ENCODE results near the gene DAND5. TPM values are rescaled to one million over a fixed set of nuclear protein-coding genes. Genes with fewer than 3 reads are reported as not detected.

The DAND5 gene
- total and polyA plus RNA-seq, 9 of the 15 experiments (the other 6 are each of a cell fraction or from before 2014, with no cell fraction given), result 0.22 to 0.83 (median 0.60) TPM

DNA sequence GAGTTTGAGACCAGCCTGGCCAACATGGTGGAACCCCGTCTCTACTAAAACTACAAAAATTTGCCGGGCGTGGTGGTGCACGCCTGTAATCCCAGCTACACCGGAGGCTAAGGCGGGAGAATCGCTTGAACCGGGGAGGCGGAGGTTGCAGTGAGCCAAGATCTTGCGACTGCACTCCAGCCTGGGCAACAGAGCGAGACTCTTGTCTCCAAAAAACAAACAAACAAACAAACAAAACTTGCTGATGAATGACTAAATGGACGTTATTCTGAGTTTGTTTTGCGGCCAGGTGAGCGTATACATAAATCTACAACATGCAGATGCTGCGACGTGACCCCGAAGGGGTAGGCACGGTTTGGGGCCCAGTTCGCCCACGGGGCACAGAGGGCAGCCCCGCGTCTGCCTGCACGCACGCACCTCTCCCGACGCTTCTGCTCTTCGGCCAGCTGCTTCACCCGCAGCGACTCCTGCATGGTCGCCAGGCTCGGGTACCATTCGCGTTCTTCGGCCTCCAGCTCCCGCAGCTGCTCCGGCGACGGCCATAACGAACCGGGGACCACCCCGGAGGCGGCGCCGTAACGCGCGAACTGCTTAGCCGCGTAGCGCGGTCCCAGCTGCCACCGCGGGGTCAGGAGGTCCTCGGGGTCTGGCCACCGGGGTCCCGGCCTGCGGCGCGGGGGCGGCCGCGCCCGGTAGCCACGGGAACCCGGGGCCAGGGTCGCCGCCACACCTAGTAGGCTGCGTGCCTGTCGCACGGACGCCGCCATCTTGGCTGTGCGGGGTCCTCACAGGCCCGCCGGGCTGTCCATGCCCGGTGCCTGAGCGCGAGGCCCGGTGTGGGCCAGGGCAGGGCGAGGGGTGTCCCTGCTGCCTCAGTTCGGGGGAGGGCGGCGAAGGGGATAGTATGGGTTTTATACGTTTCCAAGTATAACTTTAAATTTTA, 12.7 kb upstream of the DAND5 start, which contains the start of gene GADD45GIP1 (continued):
- TF ChIP-seq, protein P1, sequence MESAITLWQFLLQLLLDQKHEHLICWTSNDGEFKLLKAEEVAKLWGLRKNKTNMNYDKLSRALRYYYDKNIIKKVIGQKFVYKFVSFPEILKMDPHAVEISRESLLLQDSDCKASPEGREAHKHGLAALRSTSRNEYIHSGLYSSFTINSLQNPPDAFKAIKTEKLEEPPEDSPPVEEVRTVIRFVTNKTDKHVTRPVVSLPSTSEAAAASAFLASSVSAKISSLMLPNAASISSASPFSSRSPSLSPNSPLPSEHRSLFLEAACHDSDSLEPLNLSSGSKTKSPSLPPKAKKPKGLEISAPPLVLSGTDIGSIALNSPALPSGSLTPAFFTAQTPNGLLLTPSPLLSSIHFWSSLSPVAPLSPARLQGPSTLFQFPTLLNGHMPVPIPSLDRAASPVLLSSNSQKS (CRISPR knock-in tag; IDR thresholded peaks at IDR 0.05), result no peak
- peak; percentile 92 for TF ChIP-seq TBP (optimal IDR thresholded peaks at IDR 0.05; ENCODE audit: low read depth, low read length)
- no peak; the same call in 1 of the 2 replicates for TF ChIP-seq SMARCA5 (IDR thresholded peaks at IDR 0.05)
- no peak for TF ChIP-seq ZNF143 (CRISPR knock-in tag; IDR thresholded peaks at IDR 0.05)
- TF ChIP-seq, protein P2, sequence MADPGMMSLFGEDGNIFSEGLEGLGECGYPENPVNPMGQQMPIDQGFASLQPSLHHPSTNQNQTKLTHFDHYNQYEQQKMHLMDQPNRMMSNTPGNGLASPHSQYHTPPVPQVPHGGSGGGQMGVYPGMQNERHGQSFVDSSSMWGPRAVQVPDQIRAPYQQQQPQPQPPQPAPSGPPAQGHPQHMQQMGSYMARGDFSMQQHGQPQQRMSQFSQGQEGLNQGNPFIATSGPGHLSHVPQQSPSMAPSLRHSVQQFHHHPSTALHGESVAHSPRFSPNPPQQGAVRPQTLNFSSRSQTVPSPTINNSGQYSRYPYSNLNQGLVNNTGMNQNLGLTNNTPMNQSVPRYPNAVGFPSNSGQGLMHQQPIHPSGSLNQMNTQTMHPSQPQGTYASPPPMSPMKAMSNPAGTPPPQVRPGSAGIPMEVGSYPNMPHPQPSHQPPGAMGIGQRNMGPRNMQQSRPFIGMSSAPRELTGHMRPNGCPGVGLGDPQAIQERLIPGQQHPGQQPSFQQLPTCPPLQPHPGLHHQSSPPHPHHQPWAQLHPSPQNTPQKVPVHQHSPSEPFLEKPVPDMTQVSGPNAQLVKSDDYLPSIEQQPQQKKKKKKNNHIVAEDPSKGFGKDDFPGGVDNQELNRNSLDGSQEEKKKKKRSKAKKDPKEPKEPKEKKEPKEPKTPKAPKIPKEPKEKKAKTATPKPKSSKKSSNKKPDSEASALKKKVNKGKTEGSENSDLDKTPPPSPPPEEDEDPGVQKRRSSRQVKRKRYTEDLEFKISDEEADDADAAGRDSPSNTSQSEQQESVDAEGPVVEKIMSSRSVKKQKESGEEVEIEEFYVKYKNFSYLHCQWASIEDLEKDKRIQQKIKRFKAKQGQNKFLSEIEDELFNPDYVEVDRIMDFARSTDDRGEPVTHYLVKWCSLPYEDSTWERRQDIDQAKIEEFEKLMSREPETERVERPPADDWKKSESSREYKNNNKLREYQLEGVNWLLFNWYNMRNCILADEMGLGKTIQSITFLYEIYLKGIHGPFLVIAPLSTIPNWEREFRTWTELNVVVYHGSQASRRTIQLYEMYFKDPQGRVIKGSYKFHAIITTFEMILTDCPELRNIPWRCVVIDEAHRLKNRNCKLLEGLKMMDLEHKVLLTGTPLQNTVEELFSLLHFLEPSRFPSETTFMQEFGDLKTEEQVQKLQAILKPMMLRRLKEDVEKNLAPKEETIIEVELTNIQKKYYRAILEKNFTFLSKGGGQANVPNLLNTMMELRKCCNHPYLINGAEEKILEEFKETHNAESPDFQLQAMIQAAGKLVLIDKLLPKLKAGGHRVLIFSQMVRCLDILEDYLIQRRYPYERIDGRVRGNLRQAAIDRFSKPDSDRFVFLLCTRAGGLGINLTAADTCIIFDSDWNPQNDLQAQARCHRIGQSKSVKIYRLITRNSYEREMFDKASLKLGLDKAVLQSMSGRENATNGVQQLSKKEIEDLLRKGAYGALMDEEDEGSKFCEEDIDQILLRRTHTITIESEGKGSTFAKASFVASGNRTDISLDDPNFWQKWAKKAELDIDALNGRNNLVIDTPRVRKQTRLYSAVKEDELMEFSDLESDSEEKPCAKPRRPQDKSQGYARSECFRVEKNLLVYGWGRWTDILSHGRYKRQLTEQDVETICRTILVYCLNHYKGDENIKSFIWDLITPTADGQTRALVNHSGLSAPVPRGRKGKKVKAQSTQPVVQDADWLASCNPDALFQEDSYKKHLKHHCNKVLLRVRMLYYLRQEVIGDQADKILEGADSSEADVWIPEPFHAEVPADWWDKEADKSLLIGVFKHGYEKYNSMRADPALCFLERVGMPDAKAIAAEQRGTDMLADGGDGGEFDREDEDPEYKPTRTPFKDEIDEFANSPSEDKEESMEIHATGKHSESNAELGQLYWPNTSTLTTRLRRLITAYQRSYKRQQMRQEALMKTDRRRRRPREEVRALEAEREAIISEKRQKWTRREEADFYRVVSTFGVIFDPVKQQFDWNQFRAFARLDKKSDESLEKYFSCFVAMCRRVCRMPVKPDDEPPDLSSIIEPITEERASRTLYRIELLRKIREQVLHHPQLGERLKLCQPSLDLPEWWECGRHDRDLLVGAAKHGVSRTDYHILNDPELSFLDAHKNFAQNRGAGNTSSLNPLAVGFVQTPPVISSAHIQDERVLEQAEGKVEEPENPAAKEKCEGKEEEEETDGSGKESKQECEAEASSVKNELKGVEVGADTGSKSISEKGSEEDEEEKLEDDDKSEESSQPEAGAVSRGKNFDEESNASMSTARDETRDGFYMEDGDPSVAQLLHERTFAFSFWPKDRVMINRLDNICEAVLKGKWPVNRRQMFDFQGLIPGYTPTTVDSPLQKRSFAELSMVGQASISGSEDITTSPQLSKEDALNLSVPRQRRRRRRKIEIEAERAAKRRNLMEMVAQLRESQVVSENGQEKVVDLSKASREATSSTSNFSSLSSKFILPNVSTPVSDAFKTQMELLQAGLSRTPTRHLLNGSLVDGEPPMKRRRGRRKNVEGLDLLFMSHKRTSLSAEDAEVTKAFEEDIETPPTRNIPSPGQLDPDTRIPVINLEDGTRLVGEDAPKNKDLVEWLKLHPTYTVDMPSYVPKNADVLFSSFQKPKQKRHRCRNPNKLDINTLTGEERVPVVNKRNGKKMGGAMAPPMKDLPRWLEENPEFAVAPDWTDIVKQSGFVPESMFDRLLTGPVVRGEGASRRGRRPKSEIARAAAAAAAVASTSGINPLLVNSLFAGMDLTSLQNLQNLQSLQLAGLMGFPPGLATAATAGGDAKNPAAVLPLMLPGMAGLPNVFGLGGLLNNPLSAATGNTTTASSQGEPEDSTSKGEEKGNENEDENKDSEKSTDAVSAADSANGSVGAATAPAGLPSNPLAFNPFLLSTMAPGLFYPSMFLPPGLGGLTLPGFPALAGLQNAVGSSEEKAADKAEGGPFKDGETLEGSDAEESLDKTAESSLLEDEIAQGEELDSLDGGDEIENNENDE (IDR thresholded peaks at IDR 0.05; ENCODE audit: low read depth, low read length), result no peak
- no peak for TF ChIP-seq ZNF12 (CRISPR knock-in tag; IDR thresholded peaks at IDR 0.05)
- no peak for TF ChIP-seq ZNF347 (CRISPR knock-in tag; IDR thresholded peaks at IDR 0.05; ENCODE audit: low read depth)
- TF ChIP-seq SOX6 (IDR thresholded peaks at IDR 0.05), result no peak
- TF ChIP-seq, protein P3, sequence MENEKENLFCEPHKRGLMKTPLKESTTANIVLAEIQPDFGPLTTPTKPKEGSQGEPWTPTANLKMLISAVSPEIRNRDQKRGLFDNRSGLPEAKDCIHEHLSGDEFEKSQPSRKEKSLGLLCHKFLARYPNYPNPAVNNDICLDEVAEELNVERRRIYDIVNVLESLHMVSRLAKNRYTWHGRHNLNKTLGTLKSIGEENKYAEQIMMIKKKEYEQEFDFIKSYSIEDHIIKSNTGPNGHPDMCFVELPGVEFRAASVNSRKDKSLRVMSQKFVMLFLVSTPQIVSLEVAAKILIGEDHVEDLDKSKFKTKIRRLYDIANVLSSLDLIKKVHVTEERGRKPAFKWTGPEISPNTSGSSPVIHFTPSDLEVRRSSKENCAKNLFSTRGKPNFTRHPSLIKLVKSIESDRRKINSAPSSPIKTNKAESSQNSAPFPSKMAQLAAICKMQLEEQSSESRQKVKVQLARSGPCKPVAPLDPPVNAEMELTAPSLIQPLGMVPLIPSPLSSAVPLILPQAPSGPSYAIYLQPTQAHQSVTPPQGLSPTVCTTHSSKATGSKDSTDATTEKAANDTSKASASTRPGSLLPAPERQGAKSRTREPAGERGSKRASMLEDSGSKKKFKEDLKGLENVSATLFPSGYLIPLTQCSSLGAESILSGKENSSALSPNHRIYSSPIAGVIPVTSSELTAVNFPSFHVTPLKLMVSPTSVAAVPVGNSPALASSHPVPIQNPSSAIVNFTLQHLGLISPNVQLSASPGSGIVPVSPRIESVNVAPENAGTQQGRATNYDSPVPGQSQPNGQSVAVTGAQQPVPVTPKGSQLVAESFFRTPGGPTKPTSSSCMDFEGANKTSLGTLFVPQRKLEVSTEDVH (IDR thresholded peaks at IDR 0.05; ENCODE audit: low read depth, partially characterized antibody), result no peak
- no peak for TF ChIP-seq HDAC3 (IDR thresholded peaks at IDR 0.05; ENCODE audit: borderline replicate concordance, partially characterized antibody)
- TF ChIP-seq TBL1XR1 (IDR thresholded peaks at IDR 0.05; ENCODE audit: low read length in 2 of 2), result no peak
- TF ChIP-seq RHOXF2B (CRISPR knock-in tag; conservative IDR thresholded peaks at IDR 0.05), result no peak
- no peak for TF ChIP-seq TRIM24 (IDR thresholded peaks at IDR 0.05)

All from K562 (cell line).